GM23338 (cell line): ENCODE results near the gene ESRRA. TPM values are rescaled to one million over a fixed set of nuclear protein-coding genes. Genes with fewer than 3 reads are reported as not detected.

Experiments used
- ATAC-seq: fragments of 200-7000 bp; cut with Tn5 transposase; 3 replicates; pipeline ENCODE4 v1.9.1; 2020
- DNase-seq: peaks from one replicate; pipeline ENCODE4 v3.0.0-alpha.2; 2015; ENCODE audit warnings: low spot score
- H2AFZ ChIP-seq: fragments of 200-600 bp; sonication (generic); 2 replicates; pipeline ENCODE4 v1.8.0; 2016; ENCODE audit warnings: antibody characterized with exemption, mild to moderate bottlenecking, moderate library complexity
- H3F3A ChIP-seq: fragments of 200-600 bp; sonication (generic); replicated peaks from 2 replicates; pipeline ENCODE4 v1.8.0; 2017; ENCODE audit warnings: antibody characterized with exemption, mixed run types, low read depth
- H3K27ac ChIP-seq: fragments of 200-600 bp; sonication (generic); 2 replicates; pipeline ENCODE4 v1.6.1; 2016; ENCODE audit warnings: low read depth
- H3K27me3 ChIP-seq: fragments of 200-600 bp; sonication (generic); 2 replicates; pipeline ENCODE4 v1.8.0; 2016; ENCODE audit warnings: mild to moderate bottlenecking, mixed run types, moderate library complexity; ENCODE audit not compliant: insufficient read depth
- H3K36me3 ChIP-seq: fragments of 200-600 bp; sonication (generic); 2 replicates; pipeline ENCODE4 v1.8.0; 2016; ENCODE audit warnings: mild to moderate bottlenecking; ENCODE audit not compliant: insufficient read depth
- H3K4me1 ChIP-seq: fragments of 200-600 bp; sonication (generic); 2 replicates; pipeline ENCODE4 v1.8.0; 2016; ENCODE audit warnings: mild to moderate bottlenecking, moderate library complexity; ENCODE audit not compliant: insufficient read depth
- H3K4me2 ChIP-seq: fragments of 200-600 bp; sonication (generic); 2 replicates; pipeline ENCODE4 v1.7.1; 2017; ENCODE audit warnings: mixed run types
- H3K4me3 ChIP-seq: fragments of 200-600 bp; sonication (generic); 2 replicates; pipeline ENCODE4 v1.6.1; 2016; ENCODE audit warnings: mixed run types
- H3K79me2 ChIP-seq: fragments of 200-600 bp; sonication (generic); replicated peaks from 2 replicates; pipeline ENCODE4 v1.8.0; 2017; ENCODE audit warnings: mild to moderate bottlenecking; ENCODE audit not compliant: insufficient read depth
- H3K9me2 ChIP-seq: fragments of 200-600 bp; sonication (generic); 2 replicates; pipeline ENCODE4 v1.8.0; 2017; ENCODE audit not compliant: insufficient read depth
- H4K20me1 ChIP-seq: fragments of 200-600 bp; sonication (generic); replicated peaks from 2 replicates; pipeline ENCODE4 v1.8.0; 2017; ENCODE audit warnings: mild to moderate bottlenecking; ENCODE audit not compliant: insufficient read depth
- H3K27ac Mint-ChIP-seq: 2 replicates; pipeline ENCODE4 v1.8.0; 2020; ENCODE audit warnings: inconsistent platforms, mild to moderate bottlenecking, moderate library complexity, mixed read lengths
- H3K27me3 Mint-ChIP-seq: 3 replicates; pipeline ENCODE4 v1.8.0; 2022; ENCODE audit warnings: low read depth, mild to moderate bottlenecking, moderate library complexity, mixed read lengths, inconsistent platforms; ENCODE audit not compliant: insufficient read depth, poor library complexity
- H3K36me3 Mint-ChIP-seq: 3 replicates; pipeline ENCODE4 v1.8.0; 2021; ENCODE audit warnings: low read depth, mild to moderate bottlenecking, inconsistent platforms, moderate library complexity, mixed read lengths
- H3K4me1 Mint-ChIP-seq: 3 replicates; pipeline ENCODE4 v1.8.0; 2020; ENCODE audit warnings: mild to moderate bottlenecking, inconsistent platforms, mixed read lengths
- H3K4me3 Mint-ChIP-seq: 3 replicates; pipeline ENCODE4 v1.8.0; 2021; ENCODE audit warnings: moderate library complexity, mild to moderate bottlenecking, inconsistent platforms, mixed read lengths
- H3K9me3 Mint-ChIP-seq: 3 replicates; pipeline ENCODE4 v1.8.0; 2020; ENCODE audit warnings: moderate library complexity, mild to moderate bottlenecking, inconsistent platforms, mixed read lengths
- ETS1 ChIP-seq: IDR thresholded peaks from 2 replicates; pipeline ENCODE4 v1.6.1; 2016; ENCODE audit warnings: antibody characterized with exemption
- EZH2 ChIP-seq: fragments of 200-600 bp; sonication (generic); IDR thresholded peaks from one replicate; pipeline ENCODE4 v1.8.0; 2017; ENCODE audit warnings: antibody characterized with exemption, mild to moderate bottlenecking, low read depth; ENCODE audit not compliant: unreplicated experiment
- NANOG ChIP-seq: IDR thresholded peaks from 2 replicates; pipeline ENCODE4 v1.6.1; 2016; ENCODE audit warnings: antibody characterized with exemption, borderline replicate concordance
- POLR2AphosphoS5 ChIP-seq: IDR thresholded peaks from 2 replicates; pipeline ENCODE4 v1.6.1; 2016; ENCODE audit warnings: antibody characterized with exemption, low read depth
- REST ChIP-seq: IDR thresholded peaks from one replicate; pipeline ENCODE4 v1.6.1; 2018; ENCODE audit warnings: antibody characterized with exemption; ENCODE audit not compliant: unreplicated experiment
- STAT1 ChIP-seq: IDR thresholded peaks from one replicate; pipeline ENCODE4 v1.6.1; 2016; ENCODE audit warnings: antibody characterized with exemption; ENCODE audit not compliant: unreplicated experiment
- ZNF462 ChIP-seq: fragments of 250-450 bp; sonication (Bioruptor Pico); IDR thresholded peaks from 2 replicates; pipeline ENCODE4 v1.5.0; 2020; ENCODE audit warnings: mild to moderate bottlenecking, moderate library complexity
- polyA plus RNA-seq: library from polyadenylated mRNA; unstranded; fragments of >200 nt; fragmentation: Nextera tagmentation; extraction: Ambion mirVana; gene quantifications from 2 replicates; pipeline ENCODE4 v1.2.1, GENCODE V29; 2016
- total RNA-seq: library from RNA; depleted of rRNA; stranded (reverse); fragments of >200 nt; shearing (Covaris generic); gene quantifications from 2 replicates; pipeline ENCODE4 v1.2.3, GENCODE V29; 2014

ESRRA gene
- total and polyA plus RNA-seq, 2 experiments from 2014 or later = 13.7 to 55.1 TPM

- Histone ChIP-seq H3K4me2 (no peak overlapping the region), H4K20me1 (no peaks in the 10 kb centered on the region), H3K4me3 (no peak overlapping the region), H3F3A (no peaks in the 10 kb centered on the region), H3K9me2 (no peaks in the 10 kb centered on the region), H3K36me3 (no peaks in the 10 kb centered on the region), H3K27me3 (no peaks in the 10 kb centered on the region), H3K27ac (no peak overlapping the region), H3K4me1 (no peaks in the 10 kb centered on the region; the same call in 1 of the 2 replicates), H3K79me2 (no peaks in the 10 kb centered on the region), H2AFZ (no peak overlapping the region)
- ATAC-seq (no peak), DNase-seq (no peak)
- Mint-ChIP-seq H3K36me3 (no peaks in the 10 kb centered on the region; the same call in 2 of the 3 replicates), H3K4me1 (peaks cover 2% of the 10 kb centered on the region; the same call in 2 of the 3 replicates), H3K4me3 (no peak overlapping the region; the same call in 2 of the 3 replicates), H3K9me3 (no peaks in the 10 kb centered on the region), H3K27ac (no peak overlapping the region), H3K27me3 (peaks cover 26% of the 10 kb centered on the region)
- no peak for TF ChIP-seq ZNF462
Measured at GRCh38 chr11:64347193-64347867, 42.0 kb downstream of the ESRRA start.

DNA sequence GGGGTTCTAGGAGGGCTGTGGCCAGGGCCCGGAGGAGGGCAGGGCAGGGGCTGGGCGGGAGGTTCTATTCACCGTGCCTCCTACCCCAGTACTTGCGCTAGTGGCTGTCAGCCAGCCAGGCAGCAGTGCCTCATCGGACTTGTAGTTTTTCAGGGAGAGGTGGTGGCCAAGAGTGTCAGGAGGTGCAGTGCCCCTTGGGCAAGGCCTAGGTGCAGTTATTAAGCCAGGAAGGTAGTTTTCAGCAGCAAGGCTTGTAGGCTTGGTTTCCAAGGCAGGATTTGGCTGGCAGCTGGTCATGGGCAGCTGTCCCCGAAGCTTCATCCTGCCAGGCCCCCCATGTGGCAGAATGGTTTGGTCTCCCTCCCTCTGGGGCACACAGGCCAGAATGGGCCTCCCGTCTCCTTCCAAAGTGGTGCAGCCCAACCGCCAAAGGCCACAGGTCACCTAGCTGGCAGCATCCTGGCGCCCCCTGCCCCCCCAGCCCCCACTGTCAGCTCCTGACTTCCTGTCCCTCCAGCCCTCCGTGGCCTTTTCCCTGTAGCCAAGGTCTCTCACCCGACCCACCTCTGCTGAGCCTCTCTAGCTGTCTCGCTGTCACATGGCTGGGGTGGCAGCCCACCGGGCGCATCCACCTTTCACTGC lies 43.2 kb downstream of the ESRRA start:
- ATAC-seq = peak; percentile 20
- Histone ChIP-seq H3K4me2 (no peak overlapping the region), H3K36me3 (no peaks in the 10 kb centered on the region), H3F3A (no peaks in the 10 kb centered on the region), H3K4me1 (no peaks in the 10 kb centered on the region; the same call in 1 of the 2 replicates), H2AFZ (no peak overlapping the region), H3K79me2 (no peaks in the 10 kb centered on the region), H3K27me3 (no peaks in the 10 kb centered on the region), H3K4me3 (no peak overlapping the region), H3K9me2 (no peaks in the 10 kb centered on the region), H3K27ac (no peak overlapping the region), H4K20me1 (no peaks in the 10 kb centered on the region)
- Mint-ChIP-seq H3K36me3 (no peaks in the 10 kb centered on the region; the same call in 2 of the 3 replicates), H3K4me1 (peaks cover 2% of the 10 kb centered on the region; the same call in 2 of the 3 replicates), H3K27me3 (peaks cover 22% of the 10 kb centered on the region), H3K27ac (no peak overlapping the region), H3K9me3 (no peaks in the 10 kb centered on the region), H3K4me3 (no peak overlapping the region)
- DNase-seq = peak; percentile 62
- TF ChIP-seq REST (no peak), STAT1 (no peak), ETS1 (no peak), EZH2 (no peak), POLR2AphosphoS5 (no peak), NANOG (no peak)
